Glutamatergic neuron (in vitro differentiated cells): ENCODE results near the gene TPM3. TPM values are rescaled to one million over a fixed set of nuclear protein-coding genes. Genes with fewer than 3 reads are reported as not detected.
A peak's percentile ranks its signal among the peaks of the same experiment; 100 is the strongest.

Source experiments
- DNase-seq: peaks from one replicate; pipeline ENCODE4 v3.0.0; 2022
- H3K27ac Mint-ChIP-seq: one replicate; pipeline ENCODE4 v1.8.0; 2020; ENCODE audit warnings: mild to moderate bottlenecking, mixed read lengths, inconsistent platforms; ENCODE audit not compliant: unreplicated experiment
- H3K27me3 Mint-ChIP-seq: one replicate; pipeline ENCODE4 v1.8.0; 2020; ENCODE audit warnings: mild to moderate bottlenecking, moderate library complexity, mixed read lengths, inconsistent platforms; ENCODE audit not compliant: unreplicated experiment
- H3K36me3 Mint-ChIP-seq: one replicate; pipeline ENCODE4 v1.8.0; 2020; ENCODE audit warnings: mild to moderate bottlenecking, mixed read lengths, inconsistent platforms; ENCODE audit not compliant: unreplicated experiment
- H3K4me1 Mint-ChIP-seq: one replicate; pipeline ENCODE4 v1.8.0; 2020; ENCODE audit warnings: mild to moderate bottlenecking, low read depth, mixed read lengths, inconsistent platforms; ENCODE audit not compliant: unreplicated experiment
- H3K4me3 Mint-ChIP-seq: one replicate; pipeline ENCODE4 v1.8.0; 2020; ENCODE audit warnings: mild to moderate bottlenecking, mixed read lengths, inconsistent platforms; ENCODE audit not compliant: unreplicated experiment
- H3K9me3 Mint-ChIP-seq: one replicate; pipeline ENCODE4 v1.8.0; 2020; ENCODE audit warnings: mild to moderate bottlenecking, moderate library complexity, mixed read lengths, inconsistent platforms; ENCODE audit not compliant: unreplicated experiment
- total RNA-seq: library from RNA; stranded (reverse); fragmentation: NEBNext Ultra II Directional; extraction: Animal tissue kit (Norgen Biotek cat#: 25700); gene quantifications from one replicate; pipeline ENCODE4 v1.2.1, GENCODE V29; 2021; ENCODE audit not compliant: unreplicated experiment
- TF ChIP-seq, protein P1 (sequence below): fragments of 200-600 bp; sonication (generic); IDR thresholded peaks from one replicate; pipeline ENCODE4 v1.5.0; 2021; ENCODE audit not compliant: partially characterized antibody, unreplicated experiment

TPM3 gene
- total RNA-seq, 1 donor from 2014 or later = 392 TPM

GRCh38 chr1:154171223-154171583, 20.7 kb downstream of the TPM3 start:
- no peak for DNase-seq
- Mint-ChIP-seq H3K4me1 (peaks cover 12% of the 10 kb centered on the region), H3K27ac (peak overlapping the region; percentile 65), H3K9me3 (no peaks in the 10 kb centered on the region), H3K4me3 (peak overlapping the region; percentile 50), H3K36me3 (peaks cover 10% of the 10 kb centered on the region), H3K27me3 (peaks cover 2% of the 10 kb centered on the region)
- TF ChIP-seq, protein P1, sequence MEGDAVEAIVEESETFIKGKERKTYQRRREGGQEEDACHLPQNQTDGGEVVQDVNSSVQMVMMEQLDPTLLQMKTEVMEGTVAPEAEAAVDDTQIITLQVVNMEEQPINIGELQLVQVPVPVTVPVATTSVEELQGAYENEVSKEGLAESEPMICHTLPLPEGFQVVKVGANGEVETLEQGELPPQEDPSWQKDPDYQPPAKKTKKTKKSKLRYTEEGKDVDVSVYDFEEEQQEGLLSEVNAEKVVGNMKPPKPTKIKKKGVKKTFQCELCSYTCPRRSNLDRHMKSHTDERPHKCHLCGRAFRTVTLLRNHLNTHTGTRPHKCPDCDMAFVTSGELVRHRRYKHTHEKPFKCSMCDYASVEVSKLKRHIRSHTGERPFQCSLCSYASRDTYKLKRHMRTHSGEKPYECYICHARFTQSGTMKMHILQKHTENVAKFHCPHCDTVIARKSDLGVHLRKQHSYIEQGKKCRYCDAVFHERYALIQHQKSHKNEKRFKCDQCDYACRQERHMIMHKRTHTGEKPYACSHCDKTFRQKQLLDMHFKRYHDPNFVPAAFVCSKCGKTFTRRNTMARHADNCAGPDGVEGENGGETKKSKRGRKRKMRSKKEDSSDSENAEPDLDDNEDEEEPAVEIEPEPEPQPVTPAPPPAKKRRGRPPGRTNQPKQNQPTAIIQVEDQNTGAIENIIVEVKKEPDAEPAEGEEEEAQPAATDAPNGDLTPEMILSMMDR = no peak

GRCh38 chr1:154170547-154171222, 21.2 kb downstream of the TPM3 start:
- Mint-ChIP-seq H3K9me3 (no peaks in the 10 kb centered on the region), H3K4me1 (peaks cover 12% of the 10 kb centered on the region), H3K27me3 (peaks cover 2% of the 10 kb centered on the region), H3K36me3 (peaks cover 10% of the 10 kb centered on the region), H3K27ac (peak overlapping the region; percentile 65), H3K4me3 (no peak overlapping the region)
- TF ChIP-seq, protein P1 = no peak
- no peak for DNase-seq

GRCh38 chr1:154167461-154167860, 24.4 kb downstream of the TPM3 start:
- H3K36me3 Mint-ChIP-seq = peaks cover 17% of the 10 kb centered on the region
- DNase-seq = no peak
- H3K27me3 Mint-ChIP-seq = peaks cover 3% of the 10 kb centered on the region

GRCh38 chr1:154166207-154166606, 25.7 kb downstream of the TPM3 start:
- Mint-ChIP-seq H3K36me3 (peaks cover 8% of the 10 kb centered on the region), H3K27ac (no peak overlapping the region), H3K4me3 (no peak overlapping the region), H3K4me1 (peaks cover 5% of the 10 kb centered on the region), H3K27me3 (peaks cover 2% of the 10 kb centered on the region), H3K9me3 (peaks cover 3% of the 10 kb centered on the region)
- no peak for DNase-seq
- TF ChIP-seq, protein P1 = no peak

More at GRCh38 chr1:154167461-154167860, 24.4 kb downstream of the TPM3 start:
- Mint-ChIP-seq H3K4me3 (no peak overlapping the region), H3K9me3 (peaks cover 3% of the 10 kb centered on the region), H3K27ac (no peak overlapping the region), H3K4me1 (peaks cover 12% of the 10 kb centered on the region)
- TF ChIP-seq, protein P1 = no peak

- TF ChIP-seq, protein P1 = no peak
- DNase-seq = no peak
- Mint-ChIP-seq H3K4me3 (no peak overlapping the region), H3K4me1 (no peaks in the 10 kb centered on the region), H3K27me3 (peaks cover 4% of the 10 kb centered on the region), H3K9me3 (peaks cover 3% of the 10 kb centered on the region), H3K36me3 (peaks cover 12% of the 10 kb centered on the region), H3K27ac (no peak overlapping the region)
Observed at GRCh38 chr1:154159554-154159953, 32.3 kb downstream of the TPM3 start.
